ENCODE results near the gene DDAH2.

The DDAH2 gene

DNA sequence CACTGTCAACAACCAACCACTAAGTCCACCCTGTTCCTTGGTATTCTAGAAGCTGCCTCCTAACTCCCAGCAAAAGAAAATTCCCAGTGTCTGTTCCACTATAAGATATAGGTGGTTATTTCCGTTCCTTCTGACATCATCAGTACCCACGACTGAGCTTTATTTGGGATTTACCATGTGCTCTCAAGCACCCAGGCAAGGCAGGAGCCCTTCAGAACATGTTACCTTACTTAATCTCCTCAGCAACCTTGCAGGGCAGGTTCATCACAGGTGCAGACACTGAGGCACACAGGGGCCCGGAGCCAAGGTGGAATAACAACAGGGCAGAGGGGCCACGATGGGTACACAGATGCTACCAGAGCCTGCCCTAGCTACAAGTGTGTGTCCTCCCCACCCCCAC is 36.7 kb downstream of the DDAH2 start:
- ChIA-PET CTCF (no interaction called here), POLR2A (interaction anchor here (1.6 to 6.3 kb wide), 3 partner anchors 10 to 122 kb away, joined by 5 to 30 read pairs (median 6); partner anchors contain the start of genes ABHD16A, GPANK1, HSPA1A and HSPA1L)
- TF ChIP-seq FOXK2 (IDR thresholded peaks at IDR 0.05) (no peak), LEF1 (IDR thresholded peaks at IDR 0.05; ENCODE audit: borderline replicate concordance) (no peak), L3MBTL2 (conservative IDR thresholded peaks at IDR 0.05) (no peak)
- DNase-seq (ENCODE audit: extremely low spot score): no peak

DNA sequence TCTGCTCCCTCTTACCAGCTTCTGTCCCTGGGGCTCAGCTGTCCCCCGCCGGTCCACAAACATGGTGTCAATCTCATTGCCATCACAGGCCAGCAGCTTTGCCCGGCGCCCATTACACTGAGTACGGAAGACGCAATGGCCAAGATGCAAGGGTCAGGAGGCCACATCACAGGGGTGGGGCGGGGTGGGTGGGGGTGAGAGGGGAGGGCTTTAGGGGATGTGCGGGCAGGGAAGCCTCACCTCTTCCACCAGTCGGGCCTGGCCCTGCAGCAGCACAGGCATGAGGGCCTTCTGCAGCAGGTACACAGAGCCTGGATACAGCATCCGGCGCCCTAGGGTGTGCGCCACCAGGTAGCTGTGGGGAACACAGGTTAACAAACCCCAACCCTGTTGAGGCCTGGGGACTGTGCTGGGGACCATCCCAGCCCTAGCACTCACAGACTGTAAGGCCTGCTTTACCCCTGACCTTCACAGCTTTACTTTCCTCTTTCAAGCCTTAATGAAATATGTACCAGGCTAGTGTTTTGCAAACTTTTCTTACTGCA is 37.5 kb downstream of the DDAH2 start:
- ChIA-PET POLR2A (interaction anchor here (1.6 to 6.3 kb wide), 3 partner anchors 11 to 123 kb away, joined by 5 to 30 read pairs (median 6); partner anchors contain the start of genes ABHD16A, GPANK1, HSPA1A and HSPA1L), CTCF (no interaction called here)
- no peak for DNase-seq (ENCODE audit: extremely low spot score)
- TF ChIP-seq ARNT (IDR thresholded peaks at IDR 0.05) (no peak), ZNF384 (IDR thresholded peaks at IDR 0.05) (no peak), NFRKB (IDR thresholded peaks at IDR 0.05) (no peak), FOXK2 (IDR thresholded peaks at IDR 0.05) (no peak), SP1 (IDR thresholded peaks at IDR 0.05) (no peak), SUZ12 (IDR thresholded peaks at IDR 0.05) (no peak), CTBP1 (IDR thresholded peaks at IDR 0.05; ENCODE audit: borderline replicate concordance) (no peak), L3MBTL2 (conservative IDR thresholded peaks at IDR 0.05) (no peak), TARDBP (IDR thresholded peaks at IDR 0.05) (no peak), FOXM1 (IDR thresholded peaks at IDR 0.05; ENCODE audit: borderline replicate concordance) (no peak)
- TF ChIP-seq, protein P1, sequence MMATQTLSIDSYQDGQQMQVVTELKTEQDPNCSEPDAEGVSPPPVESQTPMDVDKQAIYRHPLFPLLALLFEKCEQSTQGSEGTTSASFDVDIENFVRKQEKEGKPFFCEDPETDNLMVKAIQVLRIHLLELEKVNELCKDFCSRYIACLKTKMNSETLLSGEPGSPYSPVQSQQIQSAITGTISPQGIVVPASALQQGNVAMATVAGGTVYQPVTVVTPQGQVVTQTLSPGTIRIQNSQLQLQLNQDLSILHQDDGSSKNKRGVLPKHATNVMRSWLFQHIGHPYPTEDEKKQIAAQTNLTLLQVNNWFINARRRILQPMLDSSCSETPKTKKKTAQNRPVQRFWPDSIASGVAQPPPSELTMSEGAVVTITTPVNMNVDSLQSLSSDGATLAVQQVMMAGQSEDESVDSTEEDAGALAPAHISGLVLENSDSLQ (IDR thresholded peaks at IDR 0.05): no peak

DNA sequence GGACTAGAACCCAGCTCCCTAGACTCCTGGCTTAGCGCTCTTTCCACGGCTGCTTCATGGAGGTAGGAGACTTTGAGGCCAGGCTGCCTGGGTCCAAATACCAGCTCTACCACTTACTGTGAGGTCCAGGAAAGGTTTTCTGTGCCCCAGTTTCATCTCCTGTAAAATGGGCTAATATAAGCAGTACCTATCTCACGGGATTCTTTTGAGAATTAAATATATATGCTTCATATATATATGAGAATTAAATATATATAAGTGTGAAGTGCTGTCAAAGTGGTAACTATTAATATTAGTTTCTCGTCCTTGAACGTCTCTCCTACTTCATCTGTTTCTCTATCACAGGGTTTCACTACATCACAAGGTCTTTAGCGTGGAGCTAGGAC is 38.0 kb downstream of the DDAH2 start:
- no peak for DNase-seq (ENCODE audit: extremely low spot score)
- ChIA-PET POLR2A (interaction anchor here (1.2 to 6.3 kb wide), 3 partner anchors 12 to 49 kb away, joined by 4 to 30 read pairs (median 6); partner anchors contain the start of genes ABHD16A, GPANK1 and MSH5), CTCF (no interaction called here)
- TF ChIP-seq ZNF384 (IDR thresholded peaks at IDR 0.05) (no peak), SP1 (IDR thresholded peaks at IDR 0.05) (no peak), LEF1 (IDR thresholded peaks at IDR 0.05; ENCODE audit: borderline replicate concordance) (no peak), TARDBP (IDR thresholded peaks at IDR 0.05) (no peak), FOXA1 (IDR thresholded peaks at IDR 0.05) (no peak), SUZ12 (IDR thresholded peaks at IDR 0.05) (no peak), FOXM1 (IDR thresholded peaks at IDR 0.05; ENCODE audit: borderline replicate concordance) (no peak), BHLHE40 (IDR thresholded peaks at IDR 0.05; ENCODE audit: borderline replicate concordance) (no peak), HDGF (IDR thresholded peaks at IDR 0.05; ENCODE audit: borderline replicate concordance) (no peak), ARNT (IDR thresholded peaks at IDR 0.05) (no peak), NFRKB (IDR thresholded peaks at IDR 0.05) (no peak), ELF4 (IDR thresholded peaks at IDR 0.05) (no peak), L3MBTL2 (conservative IDR thresholded peaks at IDR 0.05) (no peak)

DNA sequence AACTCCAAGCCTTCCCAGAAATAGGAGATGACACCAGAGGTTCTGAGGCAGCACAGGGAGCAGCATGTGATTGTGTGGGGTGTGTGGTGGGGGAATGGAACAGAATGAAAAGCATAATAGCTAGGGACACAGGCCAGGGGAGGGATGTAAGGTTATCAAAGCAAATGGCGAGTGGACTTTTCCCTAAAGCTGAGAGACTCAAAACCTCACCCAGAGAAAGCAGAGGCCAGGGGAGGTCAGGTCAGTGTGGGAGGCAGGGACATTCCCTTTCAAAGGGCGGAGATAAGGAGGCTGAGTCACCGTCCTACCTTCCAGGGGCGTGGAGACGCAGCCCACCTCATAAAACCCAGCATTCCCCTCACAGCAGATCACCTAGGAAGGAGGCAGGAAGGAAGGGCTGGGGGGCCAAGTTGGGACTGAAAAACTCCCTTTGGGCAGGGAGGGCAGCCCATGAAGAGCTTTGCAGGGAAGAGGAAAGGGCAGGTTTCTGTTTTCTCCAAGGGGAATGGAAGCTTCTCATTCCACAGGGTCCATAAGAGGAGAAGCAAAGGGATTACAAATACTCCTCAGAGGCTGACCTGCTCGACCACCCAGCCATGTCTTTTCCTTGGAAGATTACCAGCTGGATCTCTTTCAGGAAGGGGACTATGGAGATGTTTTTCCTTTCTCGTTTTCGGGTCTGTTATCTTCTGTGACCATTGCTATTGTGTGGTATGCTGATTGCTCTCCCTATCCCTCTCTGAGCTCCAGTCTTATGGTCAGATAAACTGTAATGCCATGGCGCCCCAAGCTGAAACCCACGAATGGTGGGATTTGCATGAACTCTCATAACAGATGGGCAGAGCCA is 38.6 kb downstream of the DDAH2 start:
- no peak for DNase-seq (ENCODE audit: extremely low spot score)
- ChIA-PET POLR2A (interaction anchor here (0.9 to 6.3 kb wide), 5 partner anchors 12 to 137 kb away, joined by 3 to 30 read pairs (median 4); partner anchors contain the start of genes ABHD16A, C6orf47, GPANK1 and HSPA1B), CTCF (interaction anchor here (0.6 kb wide), 1 partner anchor 10 kb away, joined by 3 read pairs; no protein-coding TSS in a partner anchor)
- TF ChIP-seq L3MBTL2 (conservative IDR thresholded peaks at IDR 0.05) (no peak), NFRKB (IDR thresholded peaks at IDR 0.05) (no peak), ELF4 (IDR thresholded peaks at IDR 0.05) (no peak), BHLHE40 (IDR thresholded peaks at IDR 0.05; ENCODE audit: borderline replicate concordance) (no peak), TARDBP (IDR thresholded peaks at IDR 0.05) (no peak), ZNF384 (IDR thresholded peaks at IDR 0.05) (no peak), ARNT (IDR thresholded peaks at IDR 0.05) (no peak), HDGF (IDR thresholded peaks at IDR 0.05; ENCODE audit: borderline replicate concordance) (no peak), LEF1 (IDR thresholded peaks at IDR 0.05; ENCODE audit: borderline replicate concordance) (no peak), FOXK2 (IDR thresholded peaks at IDR 0.05) (no peak), SUZ12 (IDR thresholded peaks at IDR 0.05) (no peak), FOXM1 (IDR thresholded peaks at IDR 0.05; ENCODE audit: borderline replicate concordance) (no peak), CTBP1 (IDR thresholded peaks at IDR 0.05; ENCODE audit: borderline replicate concordance) (no peak), SP1 (IDR thresholded peaks at IDR 0.05) (no peak), FOXA1 (IDR thresholded peaks at IDR 0.05) (no peak)
- TF ChIP-seq, protein P1 (IDR thresholded peaks at IDR 0.05): no peak

DNA sequence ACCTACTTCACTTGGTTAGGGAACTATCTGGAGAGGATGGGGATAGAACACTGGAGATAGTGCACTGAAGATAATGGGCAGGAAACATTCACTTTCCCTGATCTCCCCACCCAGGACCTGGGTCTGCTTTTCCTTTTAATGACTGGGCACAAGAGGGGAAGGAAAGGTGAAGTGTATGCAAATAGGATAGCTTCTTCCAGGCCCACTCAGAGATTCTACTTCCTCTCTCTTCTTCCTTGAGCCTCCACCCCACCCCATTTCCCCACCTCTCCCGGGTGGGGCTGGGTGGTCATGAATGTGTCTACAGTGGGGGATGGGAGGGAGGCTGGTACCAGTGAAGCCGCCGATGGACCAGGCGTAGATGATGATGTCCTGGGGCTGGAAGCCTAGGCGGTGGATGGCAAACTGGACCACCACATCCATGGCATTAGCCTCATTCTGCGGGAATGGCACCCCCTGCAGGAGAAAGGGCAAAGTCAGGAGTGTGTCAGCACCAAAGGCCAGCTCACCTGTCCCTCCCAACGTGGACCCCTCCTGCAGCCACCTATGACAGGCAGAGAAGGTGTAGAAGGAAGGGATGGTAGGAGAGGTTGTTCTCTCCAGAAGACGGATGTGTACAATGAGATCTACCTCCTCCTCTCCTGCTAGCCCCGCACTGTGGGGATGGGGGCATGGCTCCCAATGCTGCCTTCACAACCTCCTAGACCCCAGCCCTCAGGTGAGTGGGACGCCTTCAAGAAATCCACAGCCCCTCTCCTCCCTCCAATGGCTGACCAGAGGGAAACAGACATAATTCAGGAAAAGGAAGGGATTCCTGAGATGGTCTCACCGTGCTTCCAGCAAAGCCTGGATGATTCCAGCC is 39.6 kb downstream of the DDAH2 start:
- peak; percentile 42 for DNase-seq (ENCODE audit: extremely low spot score)
- POLR2A ChIA-PET: interaction anchor here (0.9 to 6.3 kb wide), 4 partner anchors 13 to 138 kb away, joined by 3 to 30 read pairs (median 6); partner anchors contain the start of genes ABHD16A, C6orf47, HSPA1B and MSH5
- CTCF ChIA-PET: interaction anchor here (0.6 kb wide), 1 partner anchor 11 kb away, joined by 3 read pairs; no protein-coding TSS in a partner anchor
- TF ChIP-seq CTBP1 (IDR thresholded peaks at IDR 0.05; ENCODE audit: borderline replicate concordance): no peak
- no peak for TF ChIP-seq NFRKB (IDR thresholded peaks at IDR 0.05)
- TF ChIP-seq HDGF (IDR thresholded peaks at IDR 0.05; ENCODE audit: borderline replicate concordance): no peak
- TF ChIP-seq TARDBP (IDR thresholded peaks at IDR 0.05): no peak
- TF ChIP-seq ARNT (IDR thresholded peaks at IDR 0.05): no peak
- no peak for TF ChIP-seq BHLHE40 (IDR thresholded peaks at IDR 0.05; ENCODE audit: borderline replicate concordance)
- TF ChIP-seq SUZ12 (IDR thresholded peaks at IDR 0.05): no peak
- TF ChIP-seq LEF1 (IDR thresholded peaks at IDR 0.05; ENCODE audit: borderline replicate concordance): no peak
- TF ChIP-seq ELF4 (IDR thresholded peaks at IDR 0.05): no peak
- TF ChIP-seq FOXA1 (IDR thresholded peaks at IDR 0.05): no peak
